Renal cortex interstitium (tissue), 11 donors: Measurements from ENCODE around the gene PHLPP1. TPM values are rescaled to one million over a fixed set of nuclear protein-coding genes. Genes with fewer than 3 reads are reported as not detected.

ENCODE experiments used
- DNase-seq, 11 donors: peaks; one replicate each; pipeline ENCODE4 v3.0.0-alpha.2; 2013; ENCODE audit warnings: low read depth in 9 of 11, low spot score in 4 of 11; ENCODE audit errors: extremely low read depth in 1 of 11
- polyA plus RNA-seq, 3 donors: library from polyadenylated mRNA; unstranded; fragments of 120-200 nt; gene quantifications; one replicate each; pipeline ENCODE4 v1.2.1, GENCODE V29; 2013; ENCODE audit not compliant: insufficient read length in 3 of 3

PHLPP1 gene
- polyA plus RNA-seq, 3 donors = 17.3 to 20.3 (median 18.8) TPM

GRCh38 chr18:62894681-62895390 lies 179.5 kb downstream of the PHLPP1 start:
- no peak for DNase-seq

- no peak for DNase-seq
Measured at GRCh38 chr18:62897153-62897552, 181.8 kb downstream of the PHLPP1 start.

- no peak for DNase-seq
Measured at GRCh38 chr18:62898359-62898758, 183.0 kb downstream of the PHLPP1 start.

GRCh38 chr18:62899534-62899933 lies 184.2 kb downstream of the PHLPP1 start:
- no peak for DNase-seq

- DNase-seq = no peak
Measured at GRCh38 chr18:62900132-62900883, 185.0 kb downstream of the PHLPP1 start.

GRCh38 chr18:62902776-62903175 lies 187.4 kb downstream of the PHLPP1 start:
- DNase-seq = no peak

- DNase-seq = no peak
Measured at GRCh38 chr18:62904396-62905285, 189.3 kb downstream of the PHLPP1 start.

- no peak for DNase-seq
Measured at GRCh38 chr18:62912885-62913284, 197.5 kb downstream of the PHLPP1 start.

GRCh38 chr18:62913824-62914223 lies 198.5 kb downstream of the PHLPP1 start:
- peak in 1 of 11 donors; percentile 8 for DNase-seq

- DNase-seq = no peak
Measured at GRCh38 chr18:62914871-62915392, 199.6 kb downstream of the PHLPP1 start.

GRCh38 chr18:62918361-62918760 lies 203.0 kb downstream of the PHLPP1 start:
- DNase-seq = no peak

- peak in 3 of 11 donors; percentile 5 to 22 (median 7) for DNase-seq
Measured at GRCh38 chr18:62919109-62919838, 203.9 kb downstream of the PHLPP1 start.

GRCh38 chr18:62925031-62925688 lies 209.8 kb downstream of the PHLPP1 start:
- no peak for DNase-seq

- DNase-seq = no peak
Measured at GRCh38 chr18:62928326-62928725, 213.0 kb downstream of the PHLPP1 start.

GRCh38 chr18:62933261-62933887 lies 218.0 kb downstream of the PHLPP1 start:
- DNase-seq = no peak

GRCh38 chr18:62935994-62936393 lies 220.7 kb downstream of the PHLPP1 start:
- no peak for DNase-seq

GRCh38 chr18:62937065-62937464 lies 221.7 kb downstream of the PHLPP1 start:
- no peak for DNase-seq

- DNase-seq = no peak
Measured at GRCh38 chr18:62938006-62938405, 222.7 kb downstream of the PHLPP1 start.
